Lung (tissue), 12 donors: ENCODE results near the gene SYT14. TPM values are rescaled to one million over a fixed set of nuclear protein-coding genes. Genes with fewer than 3 reads are reported as not detected.

ENCODE experiments used
- ATAC-seq: fragments of 200-7000 bp; cut with Tn5 transposase; one replicate; pipeline ENCODE4 v1.9.1; 2020; ENCODE audit warnings: moderate number of reproducible peaks; ENCODE audit not compliant: insufficient read depth, low FRiP score
- DNase-seq, 3 donors: peaks; one replicate each; pipeline ENCODE4 v3.0.0-alpha.2; 2013 to 2017
- H3K27ac ChIP-seq, 2 donors: one replicate each; pipeline ENCODE4 v1.5.1; 2013; ENCODE audit warnings: mild to moderate bottlenecking in 2 of 2, moderate library complexity in 2 of 2, control low read depth in 1 of 2, inconsistent platforms in 1 of 2, low read depth in 1 of 2, low read length in 1 of 2
- H3K27me3 ChIP-seq, 3 donors: one replicate each; pipeline ENCODE4 v1.5.1; 2013; ENCODE audit warnings: low read length in 2 of 3; ENCODE audit not compliant: control insufficient read depth in 3 of 3, insufficient read depth in 3 of 3
- H3K36me3 ChIP-seq, 4 donors: one replicate each; pipeline ENCODE4 v1.5.1; 2013; ENCODE audit warnings: low read length in 4 of 4, mild to moderate bottlenecking in 1 of 4, moderate library complexity in 1 of 4; ENCODE audit not compliant: control insufficient read depth in 4 of 4, insufficient read depth in 4 of 4
- H3K4me1 ChIP-seq, 5 donors: one replicate each; pipeline ENCODE4 v1.5.1; 2013; ENCODE audit warnings: low read length in 5 of 5, mild to moderate bottlenecking in 2 of 5, moderate library complexity in 1 of 5; ENCODE audit not compliant: control insufficient read depth in 5 of 5, insufficient read depth in 5 of 5
- H3K4me3 ChIP-seq: one replicate; pipeline ENCODE4 v1.5.1; 2013; ENCODE audit warnings: mild to moderate bottlenecking, control low read depth, moderate library complexity
- H3K9ac ChIP-seq, 2 donors: one replicate each; pipeline ENCODE4 v1.5.1; 2013; ENCODE audit warnings: low read length in 2 of 2, control low read depth in 1 of 2; ENCODE audit not compliant: insufficient read depth in 1 of 2
- H3K9me3 ChIP-seq, 4 donors: one replicate each; pipeline ENCODE4 v1.5.1; 2013; ENCODE audit warnings: low read length in 3 of 4, mild to moderate bottlenecking in 1 of 4, moderate library complexity in 1 of 4; ENCODE audit not compliant: control insufficient read depth in 4 of 4, insufficient read depth in 3 of 4
- WGBS, 2 donors: extraction: QIAGEN DNeasy Blood & Tissue Kit; methylation state at CpG; one replicate each; pipeline ENCODE4 v1.1.7; 2013; 5-methylcytosine and 5-hydroxymethylcytosine counted together
- polyA plus RNA-seq, 2 donors: library from polyadenylated mRNA; stranded (reverse); fragments of 200-250 nt; gene quantifications; one replicate each; pipeline ENCODE4 v1.2.1, GENCODE V29; 2013
- total RNA-seq, 2 donors: library from RNA; depleted of rRNA in 1 of 2; stranded (reverse); fragments of >200 nt in 1 of 2; gene quantifications; one replicate each; pipeline ENCODE4 v1.2.1, GENCODE V29; 2014 to 2021
- TF ChIP-seq, protein P1 (sequence below): IDR thresholded peaks from 2 replicates; pipeline ENCODE4 v1.5.1; 2012; ENCODE audit warnings: mild to moderate bottlenecking; ENCODE audit errors: control extremely low read depth, extremely low read depth
- donor health status: control.
- donor health status: control.
- donor health status: Bipolar disorder and iron deficiency.
- donor health status: healthy.
- donor health status: DM: yes; HTN: yes; CAD: no.

The SYT14 gene
- total and polyA plus RNA-seq, 4 donors: under 0.01 to 0.23 TPM; not detected in 2

DNA sequence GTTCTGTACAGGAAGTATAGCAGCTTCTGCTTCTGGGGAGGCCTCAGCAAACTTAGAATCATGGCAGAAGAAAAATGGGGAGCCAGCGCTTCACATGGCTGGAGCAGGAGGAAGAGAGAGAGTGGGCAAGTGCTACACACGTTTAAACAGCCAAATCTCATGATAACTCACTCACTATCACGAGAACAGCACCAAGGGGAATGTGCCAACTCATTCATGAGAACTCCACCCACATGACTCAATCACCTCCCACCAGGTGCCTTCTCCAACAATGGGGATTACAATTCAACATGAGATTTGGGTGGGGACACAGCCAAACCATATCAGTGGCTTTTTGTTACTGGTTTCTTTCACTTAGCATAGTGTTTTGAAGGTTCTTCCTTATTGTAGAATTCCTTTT is 138.6 kb downstream of the SYT14 start:
- Histone ChIP-seq H3K36me3 (no peaks in the 10 kb centered on the region), H3K27me3 (no peaks in the 10 kb centered on the region), H3K4me1 (no peaks in the 10 kb centered on the region), H3K9me3 (peaks cover 0 to 3% (median 0%) of the 10 kb centered on the region in 4 donors), H3K4me3 (no peak overlapping the region), H3K27ac (no peak overlapping the region), H3K9ac (no peak overlapping the region)
- DNase-seq (no peak), ATAC-seq (no peak)
- TF ChIP-seq, protein P1, sequence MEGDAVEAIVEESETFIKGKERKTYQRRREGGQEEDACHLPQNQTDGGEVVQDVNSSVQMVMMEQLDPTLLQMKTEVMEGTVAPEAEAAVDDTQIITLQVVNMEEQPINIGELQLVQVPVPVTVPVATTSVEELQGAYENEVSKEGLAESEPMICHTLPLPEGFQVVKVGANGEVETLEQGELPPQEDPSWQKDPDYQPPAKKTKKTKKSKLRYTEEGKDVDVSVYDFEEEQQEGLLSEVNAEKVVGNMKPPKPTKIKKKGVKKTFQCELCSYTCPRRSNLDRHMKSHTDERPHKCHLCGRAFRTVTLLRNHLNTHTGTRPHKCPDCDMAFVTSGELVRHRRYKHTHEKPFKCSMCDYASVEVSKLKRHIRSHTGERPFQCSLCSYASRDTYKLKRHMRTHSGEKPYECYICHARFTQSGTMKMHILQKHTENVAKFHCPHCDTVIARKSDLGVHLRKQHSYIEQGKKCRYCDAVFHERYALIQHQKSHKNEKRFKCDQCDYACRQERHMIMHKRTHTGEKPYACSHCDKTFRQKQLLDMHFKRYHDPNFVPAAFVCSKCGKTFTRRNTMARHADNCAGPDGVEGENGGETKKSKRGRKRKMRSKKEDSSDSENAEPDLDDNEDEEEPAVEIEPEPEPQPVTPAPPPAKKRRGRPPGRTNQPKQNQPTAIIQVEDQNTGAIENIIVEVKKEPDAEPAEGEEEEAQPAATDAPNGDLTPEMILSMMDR: no peak
- 73 to 74% methylated on average over 3 of the region's 3 CpGs for WGBS, 2 donors

DNA sequence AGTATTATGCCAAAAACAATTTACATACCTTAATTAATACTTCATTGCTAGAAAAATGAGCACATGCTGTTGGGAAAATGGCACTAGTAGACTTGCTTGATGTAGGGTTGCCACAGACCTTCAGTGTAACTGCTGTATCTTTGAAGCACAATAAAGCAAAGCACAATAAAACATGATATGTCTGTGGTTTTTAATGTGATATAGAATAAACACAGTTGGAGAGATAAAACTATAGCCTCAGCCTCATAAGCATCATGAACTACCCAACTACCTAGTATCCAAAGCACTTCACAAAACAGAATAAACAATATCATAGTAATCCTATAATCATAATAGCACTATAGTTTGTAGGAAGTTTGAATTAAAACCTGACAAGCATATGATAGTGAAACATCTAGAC is 143.5 kb downstream of the SYT14 start:
- DNase-seq (no peak), ATAC-seq (no peak)
- Histone ChIP-seq H3K4me3 (no peak overlapping the region), H3K4me1 (no peaks in the 10 kb centered on the region), H3K9ac (no peak overlapping the region), H3K27me3 (no peaks in the 10 kb centered on the region), H3K9me3 (no peaks in the 10 kb centered on the region), H3K36me3 (no peaks in the 10 kb centered on the region), H3K27ac (no peak overlapping the region)
- TF ChIP-seq, protein P1: no peak

GRCh38 chr1:210085359-210085758 is 147.3 kb downstream of the SYT14 start:
- no peak overlapping the region for H3K4me3 ChIP-seq
- ATAC-seq (no peak), DNase-seq (no peak)
- H3K27ac ChIP-seq: no peak overlapping the region
- H3K4me1 ChIP-seq: no peaks in the 10 kb centered on the region
- H3K9me3 ChIP-seq: peaks cover 0 to 2% (median 0%) of the 10 kb centered on the region in 4 donors
- H3K9ac ChIP-seq: no peak overlapping the region
- TF ChIP-seq, protein P1: no peak
- no peaks in the 10 kb centered on the region for H3K36me3 ChIP-seq
- no peaks in the 10 kb centered on the region for H3K27me3 ChIP-seq
- 70 to 71% methylated on average over 1 of the region's 1 CpG for WGBS, 2 donors

- H3K9ac ChIP-seq: no peak overlapping the region
- no peak overlapping the region for H3K27ac ChIP-seq
- H3K9me3 ChIP-seq: peaks cover 0 to 2% (median 0%) of the 10 kb centered on the region in 4 donors
- DNase-seq (no peak), ATAC-seq (no peak)
- 81 to 86% methylated on average over 6 of the region's 6 CpGs for WGBS, 2 donors
- no peaks in the 10 kb centered on the region for H3K27me3 ChIP-seq
- TF ChIP-seq, protein P1: no peak
- no peak overlapping the region for H3K4me3 ChIP-seq
- H3K36me3 ChIP-seq: no peaks in the 10 kb centered on the region
- no peaks in the 10 kb centered on the region for H3K4me1 ChIP-seq
Measured at GRCh38 chr1:210087058-210087457, 149.0 kb downstream of the SYT14 start.
